Prostate gland (tissue), 2 donors: ENCODE measurements around the gene CFAP20DC.

Source experiments
- POLR2A ChIP-seq: fragments of 450-650 bp; IDR thresholded peaks from one replicate; pipeline ENCODE4 v1.6.1; 2016; ENCODE audit warnings: antibody characterized with exemption, mild to moderate bottlenecking
- POLR2AphosphoS5 ChIP-seq: sonication (generic); formaldehyde crosslinking; IDR thresholded peaks from one replicate; pipeline ENCODE4 v1.6.1; 2017; ENCODE audit warnings: antibody characterized with exemption
- TF ChIP-seq, protein P1 (sequence below), 4 experiments: fragments of 200-600 bp in 2 of 4; fragments of 450-650 bp in 2 of 4; sonication (generic) in 2 of 4; IDR thresholded peaks; 1 replicate in 3 of 4; 2 replicates in 1 of 4; pipeline ENCODE4 v1.5.1; 2016 to 2019; ENCODE audit warnings: antibody characterized with exemption in 4 of 4, mild to moderate bottlenecking in 2 of 4, moderate library complexity in 2 of 4

DNA sequence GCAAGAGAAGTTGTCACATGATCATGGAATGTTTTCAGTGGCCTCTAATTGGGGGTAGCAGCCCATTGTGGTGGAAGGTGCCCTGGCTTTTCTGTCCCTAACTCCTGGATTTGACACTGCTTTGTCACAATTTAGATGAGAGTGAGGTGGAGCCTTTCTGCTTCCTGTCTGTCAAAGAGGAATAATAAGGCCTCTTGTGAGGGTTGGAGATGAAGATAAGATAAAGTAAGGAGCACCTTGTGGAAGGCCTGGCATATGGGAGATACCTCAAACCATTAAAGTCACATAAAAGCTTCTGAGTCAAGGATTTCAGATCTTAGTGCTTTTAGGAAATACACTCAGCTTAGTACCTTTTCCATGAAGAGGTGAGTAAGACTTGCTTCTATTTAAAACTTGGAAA, 210.6 kb downstream of the CFAP20DC start:
- TF ChIP-seq, protein P1, sequence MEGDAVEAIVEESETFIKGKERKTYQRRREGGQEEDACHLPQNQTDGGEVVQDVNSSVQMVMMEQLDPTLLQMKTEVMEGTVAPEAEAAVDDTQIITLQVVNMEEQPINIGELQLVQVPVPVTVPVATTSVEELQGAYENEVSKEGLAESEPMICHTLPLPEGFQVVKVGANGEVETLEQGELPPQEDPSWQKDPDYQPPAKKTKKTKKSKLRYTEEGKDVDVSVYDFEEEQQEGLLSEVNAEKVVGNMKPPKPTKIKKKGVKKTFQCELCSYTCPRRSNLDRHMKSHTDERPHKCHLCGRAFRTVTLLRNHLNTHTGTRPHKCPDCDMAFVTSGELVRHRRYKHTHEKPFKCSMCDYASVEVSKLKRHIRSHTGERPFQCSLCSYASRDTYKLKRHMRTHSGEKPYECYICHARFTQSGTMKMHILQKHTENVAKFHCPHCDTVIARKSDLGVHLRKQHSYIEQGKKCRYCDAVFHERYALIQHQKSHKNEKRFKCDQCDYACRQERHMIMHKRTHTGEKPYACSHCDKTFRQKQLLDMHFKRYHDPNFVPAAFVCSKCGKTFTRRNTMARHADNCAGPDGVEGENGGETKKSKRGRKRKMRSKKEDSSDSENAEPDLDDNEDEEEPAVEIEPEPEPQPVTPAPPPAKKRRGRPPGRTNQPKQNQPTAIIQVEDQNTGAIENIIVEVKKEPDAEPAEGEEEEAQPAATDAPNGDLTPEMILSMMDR (IDR thresholded peaks at IDR 0.05): no peak
- TF ChIP-seq POLR2AphosphoS5: no peak
- no peak for TF ChIP-seq POLR2A
